Muscle of arm (tissue), 12 donors: ENCODE measurements around the gene SLIT3. TPM values are rescaled to one million over a fixed set of nuclear protein-coding genes. Genes with fewer than 3 reads are reported as not detected.

Source experiments
- DNase-seq: peaks from one replicate; pipeline ENCODE4 v3.0.0-alpha.2; 2013
- polyA plus RNA-seq, 12 donors: library from polyadenylated mRNA; unstranded; fragments of 120-200 nt; gene quantifications; one replicate each; pipeline ENCODE4 v1.2.1, GENCODE V29; 2013; ENCODE audit not compliant: insufficient read length in 12 of 12

Gene SLIT3
- polyA plus RNA-seq, 12 donors = 6.7 to 75.7 (median 10.9) TPM; not detected in 1

GRCh38 chr5:168798065-168799023 lies 502.6 kb downstream of the SLIT3 start:
- no peak for DNase-seq

GRCh38 chr5:168796593-168797580 lies 504.1 kb downstream of the SLIT3 start:
- peak; percentile 70 for DNase-seq

DNA sequence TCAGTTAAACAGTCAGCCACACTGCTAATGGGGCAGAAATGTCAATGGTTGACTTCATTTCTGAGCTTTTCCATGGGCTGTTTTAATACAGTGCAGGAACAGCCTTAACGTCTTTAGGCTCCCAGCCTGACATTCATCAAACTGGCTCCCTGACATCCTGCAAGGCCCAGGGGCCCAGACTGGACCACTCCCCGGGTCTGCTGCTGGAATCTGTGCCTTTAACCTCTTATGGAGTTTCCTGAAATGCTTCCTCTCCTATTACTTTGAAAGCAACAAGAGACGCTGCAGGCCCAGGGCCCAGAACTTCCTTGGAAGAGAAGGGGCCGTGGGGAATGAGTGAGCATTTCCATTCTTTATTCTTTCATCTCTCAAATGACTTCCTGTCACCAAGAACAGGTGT lies 504.9 kb downstream of the SLIT3 start:
- peak; percentile 74 for DNase-seq

GRCh38 chr5:168793841-168794837 lies 506.8 kb downstream of the SLIT3 start:
- DNase-seq = peak; percentile 21

DNA sequence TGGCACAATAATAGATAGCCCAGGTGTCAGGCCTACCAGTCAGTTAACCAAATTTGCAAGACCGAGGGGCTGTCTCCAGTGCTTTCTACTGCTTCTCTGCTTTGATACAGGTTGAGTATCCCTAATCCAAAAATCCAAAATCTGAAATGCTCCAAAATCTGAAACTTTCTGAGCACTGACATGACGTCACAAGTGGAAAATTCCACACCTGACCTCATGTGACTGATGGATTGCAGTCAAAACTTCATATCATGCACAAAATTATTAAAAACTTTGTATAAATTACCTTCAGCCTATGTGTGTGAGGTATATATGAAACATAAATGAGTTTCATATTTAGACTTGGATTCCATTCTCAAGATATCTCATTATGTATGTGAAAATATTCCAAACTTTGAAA lies 508.3 kb downstream of the SLIT3 start:
- DNase-seq = no peak

GRCh38 chr5:168790671-168791250 lies 510.2 kb downstream of the SLIT3 start:
- no peak for DNase-seq

- no peak for DNase-seq
These were observed 510.8 kb downstream of the SLIT3 start for GRCh38 chr5:168790002-168790635.

DNA sequence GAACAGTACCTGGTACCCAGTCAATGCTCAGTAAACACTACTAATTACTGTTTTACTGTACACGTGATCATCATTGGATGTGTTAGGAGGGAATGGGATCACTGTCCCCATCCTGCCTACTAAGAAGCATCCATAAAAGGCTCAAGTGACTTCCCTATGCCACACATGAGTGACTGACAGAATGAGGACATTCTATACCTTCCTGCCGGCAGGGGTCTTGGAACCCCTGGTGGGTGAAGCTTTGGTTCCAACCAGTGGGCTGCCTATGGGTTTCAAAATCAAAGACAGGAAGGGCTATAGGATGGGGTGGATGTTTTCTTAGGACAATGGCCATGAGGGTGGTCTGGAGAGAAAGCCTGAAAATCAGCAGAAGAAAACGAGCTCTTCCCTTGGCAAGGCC lies 512.2 kb downstream of the SLIT3 start:
- DNase-seq = no peak

GRCh38 chr5:168788107-168788506 lies 512.8 kb downstream of the SLIT3 start:
- no peak for DNase-seq

DNA sequence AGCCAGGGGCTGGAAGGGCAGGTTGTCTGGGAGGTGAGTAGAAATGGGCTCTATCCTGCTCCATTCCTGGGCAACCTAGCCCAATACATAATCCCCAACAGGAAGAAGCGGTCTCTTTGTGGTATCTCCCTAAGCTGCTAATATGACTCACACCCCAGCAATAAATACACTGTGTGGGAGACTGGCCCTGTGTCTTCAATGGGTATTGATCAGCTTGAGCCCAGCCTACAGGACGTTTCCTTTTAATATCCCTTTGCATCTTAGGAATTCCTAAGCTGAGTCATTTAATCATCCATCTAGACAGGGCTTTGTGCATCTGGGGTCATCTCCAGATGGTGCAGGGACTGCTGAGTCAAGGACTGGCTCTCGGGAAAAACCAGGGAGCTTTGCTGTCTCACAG lies 514.8 kb downstream of the SLIT3 start:
- no peak for DNase-seq

- DNase-seq = no peak
These were observed 516.5 kb downstream of the SLIT3 start for GRCh38 chr5:168784454-168784853.

- DNase-seq = no peak
These were observed 518.9 kb downstream of the SLIT3 start for GRCh38 chr5:168781941-168782571.

GRCh38 chr5:168780888-168781287 lies 520.1 kb downstream of the SLIT3 start:
- DNase-seq = no peak

DNA sequence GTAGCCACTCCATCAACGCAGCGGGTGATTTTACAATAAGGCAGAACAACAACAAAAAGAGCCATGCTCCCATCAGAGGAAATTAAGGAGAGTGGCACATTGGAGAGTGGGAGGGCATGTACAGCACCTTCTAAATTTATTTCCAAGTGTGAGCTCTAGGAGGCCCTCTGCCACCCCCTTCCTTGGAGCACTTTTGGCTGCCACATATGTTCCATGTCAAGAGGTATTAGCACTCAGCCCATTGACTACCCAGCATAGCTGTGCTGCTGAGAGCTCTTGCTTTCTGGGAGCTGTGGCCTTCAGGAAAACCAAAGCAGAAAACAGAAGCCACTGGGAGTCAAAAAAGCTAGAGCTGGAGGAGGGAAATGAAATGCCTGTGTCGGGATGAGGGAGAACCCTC lies 521.6 kb downstream of the SLIT3 start:
- no peak for DNase-seq

GRCh38 chr5:168778536-168778935 lies 522.4 kb downstream of the SLIT3 start:
- DNase-seq = no peak

GRCh38 chr5:168777651-168778050 lies 523.3 kb downstream of the SLIT3 start:
- no peak for DNase-seq

GRCh38 chr5:168776070-168776469 lies 524.9 kb downstream of the SLIT3 start:
- DNase-seq = no peak

DNA sequence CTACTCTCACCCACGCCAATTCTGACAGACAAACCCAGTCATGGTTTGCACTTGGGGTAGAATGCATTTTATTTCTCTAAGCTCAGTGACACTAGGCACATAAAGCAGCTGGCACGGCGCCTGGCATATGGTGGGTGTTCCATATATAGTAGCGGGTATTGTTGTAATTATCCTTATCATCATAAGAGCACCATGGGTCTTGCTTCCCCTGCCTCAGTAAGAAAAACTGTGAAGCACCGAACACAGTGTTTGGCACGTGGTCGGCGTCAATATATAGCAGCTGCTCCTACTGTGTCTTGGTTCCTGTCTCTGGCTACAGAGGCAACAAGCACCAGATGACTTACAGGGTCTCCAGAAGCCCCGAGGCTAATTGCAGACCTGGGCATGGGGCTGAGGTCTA lies 527.7 kb downstream of the SLIT3 start:
- no peak for DNase-seq

DNA sequence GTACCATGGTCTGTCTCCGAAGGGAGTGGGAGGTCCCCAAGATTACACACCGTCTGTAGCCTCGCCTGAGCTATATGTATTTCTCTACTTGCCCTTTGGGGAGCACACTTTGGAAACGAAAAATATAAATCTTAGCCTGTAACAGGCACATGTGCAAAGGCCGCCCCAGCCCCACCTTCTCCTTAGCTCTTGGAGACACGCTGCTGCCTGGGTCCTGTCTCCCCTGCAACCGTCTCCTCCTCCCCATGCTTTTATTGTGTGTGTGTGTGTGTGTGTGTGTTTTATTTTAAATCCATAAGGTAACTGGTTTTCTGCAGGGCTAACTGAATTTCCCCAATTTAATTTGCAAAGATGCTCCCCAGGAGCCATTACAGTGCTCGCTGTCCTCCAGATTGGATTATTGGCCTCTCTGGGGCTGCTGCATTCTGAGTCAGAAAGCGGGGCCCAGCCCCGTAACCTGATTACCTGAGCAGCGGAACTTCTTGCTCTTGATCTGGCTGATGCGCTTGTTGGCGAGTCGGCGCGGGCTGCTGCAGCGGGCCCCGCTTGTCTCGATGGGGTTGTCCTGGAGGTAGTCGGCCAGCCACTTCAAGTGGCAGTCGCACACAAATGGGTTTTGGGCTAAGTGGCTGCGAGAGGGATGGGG lies 528.5 kb downstream of the SLIT3 start:
- DNase-seq = no peak
